Tibial nerve (tissue), 4 donors: ENCODE data around the gene TRAF3IP3. TPM values are rescaled to one million over a fixed set of nuclear protein-coding genes. Genes with fewer than 3 reads are reported as not detected.

ENCODE experiments used
- DNase-seq, 2 donors: peaks; one replicate each; pipeline ENCODE4 v3.0.0-alpha.2; 2019; ENCODE audit warnings: low spot score in 2 of 2
- H3K27ac ChIP-seq, 4 donors: fragments of 200-600 bp; sonication (generic) in 3 of 4; one replicate each; pipeline ENCODE4 v1.5.1; 2017 to 2019; ENCODE audit warnings: mild to moderate bottlenecking in 1 of 4
- H3K27me3 ChIP-seq, 2 donors: fragments of 200-600 bp; sonication (generic) in 1 of 2; one replicate each; pipeline versions ENCODE4 v1.5.1 to v1.6.0; 2017 to 2019
- H3K36me3 ChIP-seq, 3 donors: fragments of 200-600 bp; sonication (generic); one replicate each; pipeline ENCODE4 v1.5.1; 2018 to 2019
- H3K4me1 ChIP-seq, 4 donors: fragments of 200-600 bp; sonication (generic) in 3 of 4; one replicate each; pipeline ENCODE4 v1.5.1; 2017 to 2019
- H3K4me3 ChIP-seq, 4 donors: fragments of 200-600 bp; sonication (generic) in 3 of 4; one replicate each; pipeline ENCODE4 v1.5.1; 2017 to 2019; ENCODE audit warnings: mild to moderate bottlenecking in 1 of 4, moderate library complexity in 1 of 4
- H3K9me3 ChIP-seq, 4 donors: fragments of 200-600 bp; sonication (generic) in 3 of 4; one replicate each; pipeline ENCODE4 v1.5.1; 2017 to 2019
- EP300 ChIP-seq, 2 donors: sonication (generic); formaldehyde crosslinking; IDR thresholded peaks; one replicate each; pipeline ENCODE4 v1.6.1; 2017; ENCODE audit warnings: antibody characterized with exemption in 2 of 2, mild to moderate bottlenecking in 1 of 2
- POLR2A ChIP-seq, 2 donors: fragments of 450-650 bp; IDR thresholded peaks; one replicate each; pipeline ENCODE4 v1.6.1; 2017; ENCODE audit warnings: antibody characterized with exemption in 2 of 2, mild to moderate bottlenecking in 2 of 2, moderate library complexity in 2 of 2
- WGBS, 2 donors: methylation state at CpG; one replicate each; pipeline ENCODE4 v1.1.5; 2018; 5-methylcytosine and 5-hydroxymethylcytosine counted together
- total RNA-seq, 4 donors: library from RNA; depleted of rRNA; stranded (reverse); fragments of >200 nt; gene quantifications; one replicate each; pipeline ENCODE4 v1.1.0, GENCODE V29; 2016
- TF ChIP-seq, protein P1 (sequence below), 5 experiments: fragments of 200-600 bp in 3 of 5; fragments of 450-650 bp in 2 of 5; sonication (generic) in 3 of 5; IDR thresholded peaks; one replicate each; pipeline ENCODE4 v1.5.1; 2016 to 2019; ENCODE audit warnings: antibody characterized with exemption in 5 of 5, mild to moderate bottlenecking in 3 of 5, moderate library complexity in 2 of 5

The TRAF3IP3 gene
- total RNA-seq, 4 donors from 2014 or later, result 0.87 to 8.0 (median 2.3) TPM

- no peak for TF ChIP-seq EP300 (IDR thresholded peaks at IDR 0.05)
- TF ChIP-seq, protein P1, sequence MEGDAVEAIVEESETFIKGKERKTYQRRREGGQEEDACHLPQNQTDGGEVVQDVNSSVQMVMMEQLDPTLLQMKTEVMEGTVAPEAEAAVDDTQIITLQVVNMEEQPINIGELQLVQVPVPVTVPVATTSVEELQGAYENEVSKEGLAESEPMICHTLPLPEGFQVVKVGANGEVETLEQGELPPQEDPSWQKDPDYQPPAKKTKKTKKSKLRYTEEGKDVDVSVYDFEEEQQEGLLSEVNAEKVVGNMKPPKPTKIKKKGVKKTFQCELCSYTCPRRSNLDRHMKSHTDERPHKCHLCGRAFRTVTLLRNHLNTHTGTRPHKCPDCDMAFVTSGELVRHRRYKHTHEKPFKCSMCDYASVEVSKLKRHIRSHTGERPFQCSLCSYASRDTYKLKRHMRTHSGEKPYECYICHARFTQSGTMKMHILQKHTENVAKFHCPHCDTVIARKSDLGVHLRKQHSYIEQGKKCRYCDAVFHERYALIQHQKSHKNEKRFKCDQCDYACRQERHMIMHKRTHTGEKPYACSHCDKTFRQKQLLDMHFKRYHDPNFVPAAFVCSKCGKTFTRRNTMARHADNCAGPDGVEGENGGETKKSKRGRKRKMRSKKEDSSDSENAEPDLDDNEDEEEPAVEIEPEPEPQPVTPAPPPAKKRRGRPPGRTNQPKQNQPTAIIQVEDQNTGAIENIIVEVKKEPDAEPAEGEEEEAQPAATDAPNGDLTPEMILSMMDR (IDR thresholded peaks at IDR 0.05), result no peak
- DNase-seq, result no peak
- Histone ChIP-seq H3K4me3 (no peak overlapping the region), H3K9me3 (no peaks in the 10 kb centered on the region), H3K27ac (no peak overlapping the region), H3K4me1 (peaks cover 0 to 11% (median 2%) of the 10 kb centered on the region in 4 donors), H3K27me3 (no peaks in the 10 kb centered on the region), H3K36me3 (no peaks in the 10 kb centered on the region)
- 70 to 76% methylated on average over 6 of the region's 6 CpGs for WGBS, 2 donors
These were observed 6.1 kb upstream of the TRAF3IP3 start for GRCh38 chr1:209749670-209750323.

DNA sequence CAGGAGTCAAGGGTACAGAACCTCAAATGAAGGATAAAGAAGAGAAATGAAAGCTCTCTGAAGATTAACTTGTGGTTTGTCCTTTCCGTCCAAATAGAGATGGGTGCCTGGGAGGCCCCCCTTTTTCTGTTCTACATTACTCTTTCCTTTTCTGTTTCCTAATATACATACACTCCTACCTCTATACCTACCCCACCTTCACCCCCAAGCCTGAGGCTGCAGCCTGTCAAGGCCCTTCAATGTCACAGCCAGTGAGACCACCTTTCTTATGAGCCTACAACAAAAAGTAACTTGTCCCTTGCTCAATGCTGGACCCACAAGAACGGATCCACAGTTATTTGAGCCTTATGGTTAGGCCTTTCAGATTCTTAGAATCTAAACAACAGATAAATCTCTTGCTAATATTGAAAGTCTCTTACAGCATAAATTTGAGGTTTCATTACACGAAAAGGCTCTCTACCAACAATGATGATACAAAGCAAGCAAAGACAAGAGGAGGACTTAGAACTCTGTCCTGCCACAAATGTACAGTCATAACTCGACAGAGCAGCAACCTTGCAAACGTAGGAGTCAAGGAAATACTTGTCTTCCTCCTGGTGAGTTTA lies 4.1 kb upstream of the TRAF3IP3 start:
- no peak for DNase-seq
- H3K4me1 ChIP-seq, result peaks cover 0 to 11% (median 4%) of the 10 kb centered on the region in 4 donors
- WGBS, 2 donors, result 71 to 77% methylated on average over 5 of the region's 5 CpGs
- no peak overlapping the region for H3K27ac ChIP-seq
- no peaks in the 10 kb centered on the region for H3K27me3 ChIP-seq
- no peak overlapping the region for H3K4me3 ChIP-seq
- no peaks in the 10 kb centered on the region for H3K9me3 ChIP-seq
- TF ChIP-seq, protein P1 (IDR thresholded peaks at IDR 0.05), result no peak
- TF ChIP-seq EP300 (IDR thresholded peaks at IDR 0.05) (no peak), POLR2A (IDR thresholded peaks at IDR 0.05) (no peak)
- H3K36me3 ChIP-seq, result no peaks in the 10 kb centered on the region

DNA sequence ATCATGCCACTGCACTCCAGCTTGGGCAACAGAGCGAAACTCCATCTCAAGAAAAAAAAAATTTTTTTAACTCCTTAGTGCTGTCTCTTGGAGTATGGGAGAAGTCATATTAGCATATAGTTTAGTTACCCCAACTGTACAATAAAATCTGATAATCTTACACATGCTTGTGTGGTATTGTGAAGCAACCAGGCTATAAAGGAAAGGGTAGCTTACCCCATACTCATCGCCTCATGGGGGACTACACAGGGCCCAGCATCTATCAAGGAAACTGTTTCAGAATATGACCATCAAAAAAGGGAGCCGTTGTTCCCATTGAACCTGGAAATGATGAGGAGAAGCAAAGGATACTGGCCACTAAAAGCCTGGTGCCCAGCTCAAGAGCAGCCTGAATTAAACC lies 3.0 kb upstream of the TRAF3IP3 start:
- H3K36me3 ChIP-seq, result no peaks in the 10 kb centered on the region
- 84 to 88% methylated on average over 3 of the region's 3 CpGs for WGBS, 2 donors
- no peak for DNase-seq
- H3K4me1 ChIP-seq, result peaks cover 0 to 7% (median 2%) of the 10 kb centered on the region in 4 donors
- H3K27ac ChIP-seq, result no peak overlapping the region
- H3K27me3 ChIP-seq, result no peaks in the 10 kb centered on the region
- no peaks in the 10 kb centered on the region for H3K9me3 ChIP-seq
- TF ChIP-seq, protein P1 (IDR thresholded peaks at IDR 0.05), result no peak
- no peak for TF ChIP-seq EP300 (IDR thresholded peaks at IDR 0.05)
- TF ChIP-seq POLR2A (IDR thresholded peaks at IDR 0.05), result no peak
- H3K4me3 ChIP-seq, result no peak overlapping the region

DNA sequence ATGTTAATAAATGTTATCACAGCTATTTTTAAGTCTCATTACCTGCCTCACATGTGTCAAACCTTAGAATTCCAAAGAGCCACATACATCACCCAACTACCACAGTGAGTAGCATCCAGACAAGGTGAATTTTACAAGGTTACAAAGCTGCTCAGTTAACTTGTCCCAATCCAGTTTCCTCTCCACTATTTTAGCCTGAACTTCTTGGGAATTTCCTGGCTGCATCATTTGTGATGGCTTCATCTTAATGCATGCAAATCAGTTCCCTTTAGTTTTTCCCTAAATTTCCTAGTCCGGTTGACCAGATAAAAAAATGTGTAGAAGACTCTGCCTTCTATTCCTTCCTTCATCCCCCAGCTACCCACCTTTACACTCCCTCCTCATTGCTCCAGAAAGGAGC lies 597 bp upstream of the TRAF3IP3 start:
- no peaks in the 10 kb centered on the region for H3K9me3 ChIP-seq
- H3K36me3 ChIP-seq, result no peaks in the 10 kb centered on the region
- peak overlapping the region in 2 of 4 donors; percentile 3 to 68 for H3K27ac ChIP-seq
- 77 to 89% methylated on average over 1 of the region's 1 CpG for WGBS, 2 donors
- H3K27me3 ChIP-seq, result no peaks in the 10 kb centered on the region
- DNase-seq, result no peak
- peaks cover 0 to 13% (median 0%) of the 10 kb centered on the region in 4 donors for H3K4me1 ChIP-seq
- H3K4me3 ChIP-seq, result no peak overlapping the region
- TF ChIP-seq POLR2A (IDR thresholded peaks at IDR 0.05), result no peak
- TF ChIP-seq, protein P1 (IDR thresholded peaks at IDR 0.05), result no peak
